Mesodermal cell (in vitro differentiated cells): ENCODE results near the gene TSFM.

ENCODE experiments used
- H3K27ac ChIP-seq: 2 replicates; pipeline ENCODE4 v1.7.0; 2013; ENCODE audit warnings: mild to moderate bottlenecking, low read depth, low read length, moderate library complexity; ENCODE audit not compliant: severe bottlenecking
- H3K36me3 ChIP-seq: 2 replicates; pipeline ENCODE4 v1.7.1; 2013; ENCODE audit warnings: mild to moderate bottlenecking, low read length, moderate library complexity; ENCODE audit not compliant: control insufficient read depth, insufficient read depth
- H3K4me1 ChIP-seq: one replicate; pipeline ENCODE4 v1.7.1; 2013; ENCODE audit warnings: mild to moderate bottlenecking, low read length; ENCODE audit not compliant: insufficient read depth, control insufficient read depth, poor library complexity, severe bottlenecking
- H3K4me3 ChIP-seq: 2 replicates; pipeline ENCODE4 v1.7.0; 2013; ENCODE audit warnings: low read length, control low read depth, mild to moderate bottlenecking; ENCODE audit not compliant: insufficient read depth, poor library complexity, severe bottlenecking; ENCODE audit errors: extremely low read depth
- H3K9me3 ChIP-seq: 2 replicates; pipeline ENCODE4 v1.7.1; 2013; ENCODE audit warnings: mild to moderate bottlenecking, low read length, moderate library complexity; ENCODE audit not compliant: control insufficient read depth
- WGBS, 2 experiments: methylation state at CpG; one replicate each; pipeline ENCODE4 v1.1.5; 2013; ENCODE audit warnings: missing lambda C conversion rate in 2 of 2; ENCODE audit not compliant: insufficient coverage in 2 of 2; 5-methylcytosine and 5-hydroxymethylcytosine counted together

The TSFM gene

DNA sequence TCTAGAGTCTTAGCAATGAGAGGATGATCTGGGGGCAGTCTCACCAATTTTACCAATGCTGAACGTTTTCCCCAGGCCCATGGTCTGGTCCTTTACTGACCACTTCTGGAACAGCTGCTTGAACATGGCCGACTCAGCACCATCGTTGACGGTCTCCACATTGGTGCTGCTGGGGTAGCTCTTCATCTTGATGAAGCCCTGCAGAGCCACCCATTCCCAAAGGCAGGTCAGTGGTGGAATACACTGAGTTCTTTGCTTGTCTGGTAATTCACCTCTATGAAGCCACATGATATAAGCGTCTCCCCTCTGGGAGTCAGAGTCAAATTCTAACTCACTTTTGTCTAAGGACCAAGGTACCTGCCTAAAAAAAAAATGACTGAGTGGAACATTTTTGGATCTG is 25.8 kb downstream of the TSFM start:
- H3K4me1 ChIP-seq, result no peaks in the 10 kb centered on the region
- no peaks in the 10 kb centered on the region for H3K9me3 ChIP-seq
- H3K4me3 ChIP-seq, result no peak overlapping the region
- WGBS, 2 experiments, result 91 to 95% methylated on average over 5 of the region's 5 CpGs
- H3K27ac ChIP-seq, result no peak overlapping the region
- H3K36me3 ChIP-seq, result peaks cover 26% of the 10 kb centered on the region

DNA sequence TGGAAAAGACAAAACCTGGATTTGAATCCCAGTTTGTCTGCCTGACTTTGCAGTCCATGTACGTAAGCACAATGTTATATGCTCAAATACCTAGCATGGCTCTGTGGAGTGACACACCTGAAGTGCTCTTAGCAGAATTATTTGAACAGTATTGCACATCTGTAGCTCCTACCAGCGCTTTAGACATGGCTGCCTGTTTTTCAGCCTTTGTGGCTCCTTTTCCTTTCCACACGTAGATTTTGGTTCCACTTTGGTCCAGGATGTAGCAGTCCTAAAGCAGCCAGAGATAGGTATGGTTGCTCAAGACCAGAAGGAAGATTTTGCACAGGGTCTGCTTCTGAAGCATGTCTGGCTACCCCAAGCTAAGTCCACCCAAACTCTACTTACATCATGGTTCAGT is 26.8 kb downstream of the TSFM start:
- Histone ChIP-seq H3K36me3 (peaks cover 20% of the 10 kb centered on the region), H3K9me3 (no peaks in the 10 kb centered on the region), H3K27ac (no peak overlapping the region), H3K4me3 (no peak overlapping the region), H3K4me1 (no peaks in the 10 kb centered on the region)
- WGBS, 2 experiments, result 96 to 97% methylated on average over 3 of the region's 3 CpGs

DNA sequence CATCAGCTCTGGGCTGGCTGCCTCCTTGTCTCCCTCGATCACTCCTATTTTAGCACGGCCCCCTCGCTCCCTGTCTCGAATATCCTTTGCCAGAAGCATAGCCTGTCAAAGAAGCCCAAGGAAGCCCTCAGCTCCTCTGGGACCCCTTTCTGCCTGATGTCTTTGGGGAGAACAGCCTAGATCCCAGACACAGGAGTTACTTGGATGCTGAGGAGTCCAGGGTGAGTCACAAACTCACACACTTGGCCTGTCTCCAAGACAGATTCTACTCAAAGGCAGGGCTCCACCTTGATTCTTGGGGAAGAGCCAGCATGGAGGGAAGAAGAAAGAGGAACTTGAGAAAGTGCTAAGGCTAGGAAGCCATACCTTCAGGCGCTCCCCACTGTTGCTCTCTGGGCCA is 27.9 kb downstream of the TSFM start:
- Histone ChIP-seq H3K4me3 (no peak overlapping the region), H3K27ac (no peak overlapping the region), H3K4me1 (no peaks in the 10 kb centered on the region), H3K9me3 (no peaks in the 10 kb centered on the region), H3K36me3 (peaks cover 19% of the 10 kb centered on the region)
- 94 to 96% methylated on average over 5 of the region's 5 CpGs for WGBS, 2 experiments

DNA sequence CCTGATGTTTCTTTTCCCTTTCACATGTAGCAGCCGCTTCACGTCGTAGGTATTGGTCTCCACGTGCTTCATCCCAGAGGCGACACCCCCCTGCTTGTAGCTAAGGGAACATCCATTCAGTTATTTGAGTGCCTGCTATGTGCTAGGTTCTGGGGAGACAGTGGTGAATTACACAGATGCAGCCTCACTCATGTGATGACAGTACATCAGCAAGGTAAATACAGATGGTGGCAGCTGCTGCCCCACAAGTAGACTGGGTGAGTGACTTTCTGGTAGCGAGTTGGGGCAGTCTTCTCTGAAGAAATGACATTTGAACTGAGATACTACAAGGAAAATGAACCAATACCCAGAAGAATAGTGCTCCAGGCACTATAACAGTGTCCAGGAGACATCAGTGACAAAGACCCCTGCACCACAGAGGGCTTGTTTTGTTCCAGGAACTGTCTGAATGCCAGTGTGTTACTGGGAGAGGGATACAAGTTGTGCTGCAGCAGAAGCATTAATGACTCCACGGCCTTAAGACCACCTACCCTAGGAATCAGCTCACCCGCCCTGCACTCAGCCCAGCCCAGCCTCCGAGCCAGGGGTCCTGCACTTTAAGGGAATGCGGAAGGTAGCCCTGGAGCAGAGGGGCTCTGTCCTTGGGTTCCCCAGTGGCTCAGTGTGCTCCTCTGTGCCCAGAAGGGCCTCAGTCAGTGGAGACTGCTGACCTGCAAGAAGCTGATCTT is 28.6 kb downstream of the TSFM start:
- 95 to 100% methylated on average over 5 to 6 of the region's 10 CpGs for WGBS, 2 experiments
- Histone ChIP-seq H3K4me3 (no peak overlapping the region), H3K36me3 (peaks cover 19% of the 10 kb centered on the region)

DNA sequence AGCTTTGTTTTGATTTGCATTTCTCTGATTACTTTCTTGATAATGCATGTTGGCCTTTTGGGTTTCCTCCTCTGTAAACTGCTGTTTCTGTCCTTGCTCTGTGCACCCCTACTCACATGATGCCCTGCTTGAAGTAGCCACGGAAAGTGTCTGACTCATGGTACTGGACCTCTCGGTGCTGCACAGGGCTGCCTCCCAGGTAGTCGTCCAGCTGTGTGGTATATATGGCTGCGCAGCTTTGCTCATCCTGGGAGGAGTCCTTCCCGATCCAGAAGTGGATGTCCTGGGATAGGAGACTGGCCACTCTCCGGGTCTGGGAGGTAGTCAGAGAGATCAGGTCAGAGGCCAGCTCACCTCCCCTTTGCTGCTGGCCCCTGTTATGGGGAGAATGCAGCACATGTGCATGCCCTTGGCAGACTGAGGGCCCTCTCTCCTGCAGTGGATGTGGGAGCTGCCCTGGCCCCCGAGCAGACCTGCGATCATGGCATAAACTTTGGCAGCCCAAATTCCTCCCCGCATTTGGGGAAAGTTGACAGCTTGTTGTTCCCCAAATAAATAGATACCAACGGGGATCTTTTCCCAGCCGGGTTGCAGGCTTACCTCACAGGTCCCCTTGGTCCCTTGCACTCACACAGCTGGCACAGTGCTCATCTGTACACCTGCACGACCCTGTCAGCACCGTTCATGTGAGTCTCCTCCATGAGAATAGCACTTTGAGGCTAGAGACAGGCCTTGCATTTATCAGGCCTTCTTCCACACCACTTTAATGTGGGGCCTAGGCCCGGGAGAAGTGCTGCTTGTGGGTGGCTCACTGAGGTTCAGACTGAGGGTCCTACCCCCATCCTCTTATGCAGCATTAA is 30.8 kb downstream of the TSFM start:
- peaks cover 8% of the 10 kb centered on the region for H3K36me3 ChIP-seq
- H3K9me3 ChIP-seq, result no peaks in the 10 kb centered on the region
- no peak overlapping the region for H3K4me3 ChIP-seq
- no peaks in the 10 kb centered on the region for H3K4me1 ChIP-seq
- 91 to 92% methylated on average over 11 to 14 of the region's 14 CpGs for WGBS, 2 experiments
- H3K27ac ChIP-seq, result no peak overlapping the region

More for the DNA sequence above, 28.6 kb downstream of the TSFM start:
- Histone ChIP-seq H3K9me3 (no peaks in the 10 kb centered on the region), H3K4me1 (no peaks in the 10 kb centered on the region), H3K27ac (no peak overlapping the region)

DNA sequence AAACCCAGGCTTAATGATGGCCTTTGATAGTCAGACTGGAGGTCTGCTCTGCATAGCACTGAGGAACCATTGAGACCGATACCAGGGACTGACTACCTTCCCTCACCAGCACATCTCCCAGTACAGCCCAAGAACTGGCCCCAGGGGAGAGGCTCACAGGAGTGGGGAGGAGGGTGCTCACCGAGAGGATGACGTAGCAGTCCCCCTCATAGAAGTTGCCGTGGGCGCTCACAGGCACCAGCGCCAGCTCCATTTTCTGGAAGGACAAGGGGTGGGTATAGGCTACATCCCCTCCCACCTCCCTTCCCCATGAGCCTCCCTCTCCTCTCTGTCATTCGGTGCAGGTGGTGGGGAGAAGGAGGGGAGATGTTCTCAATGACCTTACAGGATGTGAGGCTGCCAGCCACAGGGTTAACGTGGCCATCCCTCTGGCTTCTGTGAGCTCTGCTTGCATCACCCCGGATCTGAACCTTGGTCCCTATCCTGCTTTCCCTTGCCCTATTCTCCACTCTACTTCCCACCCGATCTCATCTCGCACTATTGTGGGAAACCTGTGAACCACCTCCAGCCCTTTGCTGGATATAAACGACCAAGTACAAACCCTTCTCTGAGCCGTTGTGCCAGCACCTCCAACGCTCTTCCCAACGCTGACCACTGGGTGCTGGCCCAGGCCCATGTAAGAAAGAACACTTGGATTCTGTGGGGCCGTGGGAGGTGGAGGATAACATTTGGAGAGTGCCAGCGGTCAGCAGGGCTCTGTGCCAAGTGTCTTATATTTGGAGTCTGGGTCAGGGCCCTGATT is 31.6 kb downstream of the TSFM start:
- Histone ChIP-seq H3K27ac (no peak overlapping the region), H3K4me3 (no peak overlapping the region), H3K4me1 (no peaks in the 10 kb centered on the region), H3K9me3 (no peaks in the 10 kb centered on the region), H3K36me3 (peaks cover 10% of the 10 kb centered on the region)
- 83 to 91% methylated on average over 7 to 9 of the region's 17 CpGs for WGBS, 2 experiments

DNA sequence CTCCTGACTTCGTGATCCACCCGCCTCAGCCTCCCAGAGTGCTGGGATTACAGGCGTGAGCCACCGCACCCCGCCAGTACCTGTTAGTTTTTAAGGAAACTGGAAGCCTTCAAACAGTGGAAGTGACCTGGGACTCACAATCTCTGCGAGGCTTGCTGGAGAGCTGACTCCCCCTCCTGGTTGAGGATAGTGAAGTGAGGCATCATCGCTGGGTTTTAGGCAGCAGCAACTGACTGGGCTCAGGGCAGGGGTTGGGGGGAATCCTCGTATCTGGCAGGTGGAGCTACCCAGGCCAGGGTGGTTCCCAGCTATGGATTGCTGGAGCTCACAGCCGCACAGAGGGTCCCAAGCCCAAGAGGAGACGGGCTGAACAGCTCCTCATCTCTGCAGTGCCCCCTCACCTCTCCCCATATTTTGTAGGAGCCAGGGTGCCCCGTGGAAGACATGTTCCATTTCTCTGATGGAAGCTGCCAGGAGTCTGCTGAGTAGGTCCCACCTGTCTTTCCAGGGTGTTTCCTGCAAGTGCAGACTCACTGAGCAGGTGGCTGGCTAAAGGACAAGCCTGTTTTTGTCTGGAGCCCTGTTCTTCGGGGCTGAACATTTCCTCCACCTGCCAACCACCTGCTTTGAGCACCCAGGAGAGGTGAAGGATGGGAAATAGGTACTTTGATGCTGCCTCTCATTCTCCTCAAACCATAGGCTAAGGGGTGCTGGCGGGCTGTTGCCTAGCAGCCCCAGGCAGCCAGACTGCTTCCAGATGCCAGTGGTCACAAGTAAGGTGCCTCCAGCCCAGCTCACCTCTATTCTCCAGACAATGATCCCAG is 32.8 kb downstream of the TSFM start:
- no peak overlapping the region for H3K4me3 ChIP-seq
- H3K27ac ChIP-seq, result no peak overlapping the region
- 78% methylated on average over 10 to 13 of the region's 13 CpGs for WGBS, 2 experiments
- peaks cover 20% of the 10 kb centered on the region for H3K36me3 ChIP-seq
- no peaks in the 10 kb centered on the region for H3K9me3 ChIP-seq
- H3K4me1 ChIP-seq, result no peaks in the 10 kb centered on the region

DNA sequence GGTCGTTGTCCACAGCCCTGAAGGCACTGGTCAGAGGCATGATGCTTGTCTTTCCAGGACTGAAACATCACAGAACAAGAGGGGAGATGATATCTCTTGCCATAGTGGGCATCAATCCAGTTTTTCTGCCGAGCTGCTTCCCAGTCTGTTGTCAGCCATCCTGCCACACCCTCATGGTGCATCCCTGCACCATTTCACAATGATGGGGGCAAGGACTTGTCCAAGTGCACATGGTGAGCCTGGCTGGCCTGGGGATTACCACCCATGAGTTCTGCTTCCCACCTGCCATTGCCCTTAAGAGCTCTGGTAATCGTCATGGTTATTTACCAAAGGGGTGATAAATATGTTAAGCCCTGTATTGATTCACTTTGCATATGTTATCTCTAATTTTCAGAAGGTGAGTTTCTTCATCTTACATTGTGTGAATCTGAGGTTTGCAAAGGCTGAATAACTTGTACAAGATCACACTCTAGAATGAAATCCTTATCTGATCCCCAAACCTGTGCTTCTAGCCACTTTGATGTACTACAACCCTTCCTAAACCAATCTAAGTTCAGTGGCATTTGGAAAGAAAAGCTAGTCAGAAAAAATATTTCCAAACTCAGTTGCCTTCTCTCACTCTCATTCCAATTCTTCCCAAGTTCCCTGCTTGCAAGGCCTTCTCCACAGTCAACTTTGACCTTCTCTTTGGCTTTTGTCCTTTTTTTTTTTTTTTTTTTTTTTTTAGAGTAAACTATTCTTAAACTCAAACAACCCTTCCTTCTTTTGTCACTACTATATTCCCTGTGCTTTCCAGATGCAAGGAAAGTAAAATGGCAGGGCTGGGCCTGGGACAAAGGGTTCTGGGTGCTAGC is 33.6 kb downstream of the TSFM start:
- no peak overlapping the region for H3K4me3 ChIP-seq
- H3K27ac ChIP-seq, result no peak overlapping the region
- WGBS, 2 experiments, result 83 to 88% methylated on average over 2 of the region's 3 CpGs
- H3K36me3 ChIP-seq, result peaks cover 28% of the 10 kb centered on the region
- no peaks in the 10 kb centered on the region for H3K9me3 ChIP-seq
- H3K4me1 ChIP-seq, result no peaks in the 10 kb centered on the region

DNA sequence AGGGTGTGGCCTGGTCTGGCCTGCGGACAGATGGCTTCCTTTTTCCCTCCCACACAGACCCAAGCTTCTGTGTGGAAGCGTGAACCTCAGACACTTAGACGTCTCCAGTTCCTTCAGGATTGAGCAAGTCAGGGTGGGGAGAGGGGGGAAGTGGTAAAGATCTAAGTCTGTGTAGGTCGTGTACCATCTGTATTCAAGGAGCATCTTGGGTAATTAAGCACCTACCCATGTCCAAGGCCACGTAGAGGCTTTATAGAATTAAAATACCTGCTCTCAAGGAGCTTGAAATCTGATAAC is 34.2 kb downstream of the TSFM start:
- H3K9me3 ChIP-seq, result no peaks in the 10 kb centered on the region
- H3K27ac ChIP-seq, result no peak overlapping the region
- 67 to 80% methylated on average over 1 of the region's 5 CpGs for WGBS, 2 experiments
- peaks cover 33% of the 10 kb centered on the region for H3K36me3 ChIP-seq
- H3K4me3 ChIP-seq, result no peak overlapping the region
- no peaks in the 10 kb centered on the region for H3K4me1 ChIP-seq
